Activated CD8-positive, alpha-beta memory T cell treated with anti-CD3 and anti-CD28 coated beads, Interleukin-2, amount 10 ng/mL, durations not matched to agents 7 days and 5 days (primary cell): ENCODE measurements around the gene ZBTB45. TPM values are rescaled to one million over a fixed set of nuclear protein-coding genes. Genes with fewer than 3 reads are reported as not detected.

Experiments used
- ATAC-seq: fragments of 150-1000 bp; cut with Tn5 transposase; one replicate; pipeline ENCODE4 v1.10.0; 2021; ENCODE audit warnings: moderate library complexity
- CTCF ChIA-PET: fragments of 350-600 bp; sonication (Branson Sonifier 250); formaldehyde crosslinking; loops from one replicate; lab custom pipeline; 2021; ENCODE audit warnings: antibody characterized with exemption; lab: Charles Lee
- DNase-seq: peaks from one replicate; pipeline ENCODE4 v3.0.0-alpha.2; 2020
- H3K27ac Mint-ChIP-seq: one replicate; pipeline ENCODE4 v1.8.0; 2021; ENCODE audit warnings: mild to moderate bottlenecking, mixed read lengths
- H3K27me3 Mint-ChIP-seq: one replicate; pipeline ENCODE4 v1.8.0; 2021; ENCODE audit warnings: mixed read lengths
- H3K36me3 Mint-ChIP-seq: one replicate; pipeline ENCODE4 v1.8.0; 2021; ENCODE audit warnings: mild to moderate bottlenecking, mixed read lengths
- H3K4me1 Mint-ChIP-seq: one replicate; pipeline ENCODE4 v1.8.0; 2021; ENCODE audit warnings: mixed read lengths
- H3K4me3 Mint-ChIP-seq: one replicate; pipeline ENCODE4 v1.8.0; 2021; ENCODE audit warnings: mild to moderate bottlenecking, moderate library complexity, mixed read lengths
- H3K9me3 Mint-ChIP-seq: one replicate; pipeline ENCODE4 v1.8.0; 2022; ENCODE audit warnings: low read depth, mixed read lengths
- total RNA-seq, 2 experiments: library from RNA; stranded (reverse); gene quantifications; one replicate each; pipeline ENCODE4 v1.2.3, GENCODE V29; 2021

The ZBTB45 gene
- total RNA-seq = 10 to 100 TPM; 15.1 to 16.9 TPM

GRCh38 chr19:58519355-58520256 lies at the start of gene ZBTB45:
Gene ZBTB45 (minus strand): TSS chr19:58519810. CDS start chr19:58517673, 2,137 bp downstream.
- peak within 1 kb of the TSS; percentile 96 for H3K4me3 Mint-ChIP-seq
- no peaks in the 10 kb centered on the region for H3K9me3 Mint-ChIP-seq
- CTCF ChIA-PET = interaction anchor here (0.7 to 7.7 kb wide), 39 partner anchors 9 to 838 kb away, joined by 3 to 153 read pairs (median 6); partner anchors contain the start of genes CHMP2A, MZF1, RPS5 and TRIM28
- H3K36me3 Mint-ChIP-seq = peaks cover 9% of the 10 kb centered on the region
- DNase-seq = peak; percentile 94
- no peaks in the 10 kb centered on the region for H3K27me3 Mint-ChIP-seq
- H3K27ac Mint-ChIP-seq = peak within 1 kb of the TSS; percentile 92
- H3K4me1 Mint-ChIP-seq = peaks cover 50% of the 10 kb centered on the region
- ATAC-seq = peak; percentile 84

GRCh38 chr19:58568453-58569130 lies 49.0 kb upstream of the ZBTB45 start:
- DNase-seq (no peak), ATAC-seq (no peak)
- H3K27ac Mint-ChIP-seq = no peak overlapping the region
- no peaks in the 10 kb centered on the region for H3K9me3 Mint-ChIP-seq
- H3K4me1 Mint-ChIP-seq = peaks cover 33% of the 10 kb centered on the region
- H3K4me3 Mint-ChIP-seq = no peak overlapping the region
- H3K27me3 Mint-ChIP-seq = no peaks in the 10 kb centered on the region
- CTCF ChIA-PET = no interaction called here
- peaks cover 8% of the 10 kb centered on the region for H3K36me3 Mint-ChIP-seq

GRCh38 chr19:58566989-58567388 lies 47.4 kb upstream of the ZBTB45 start:
- CTCF ChIA-PET = interaction anchor here (0.9 to 1.7 kb wide), 2 partner anchors 47 to 53 kb away, joined by 3 to 8 read pairs; partner anchors contain the start of gene ZBTB45

GRCh38 chr19:58563823-58564222 lies 44.2 kb upstream of the ZBTB45 start:
- ATAC-seq (no peak), DNase-seq (no peak)
- peaks cover 58% of the 10 kb centered on the region for H3K4me1 Mint-ChIP-seq
- H3K36me3 Mint-ChIP-seq = peaks cover 4% of the 10 kb centered on the region
- no peaks in the 10 kb centered on the region for H3K27me3 Mint-ChIP-seq
- H3K27ac Mint-ChIP-seq = peak overlapping the region; percentile 94
- H3K9me3 Mint-ChIP-seq = no peaks in the 10 kb centered on the region
- peak overlapping the region; percentile 82 for H3K4me3 Mint-ChIP-seq
- CTCF ChIA-PET = interaction anchor here (1.7 to 8.6 kb wide), 2 partner anchors 37 to 44 kb away, joined by 3 to 49 read pairs; partner anchors contain the start of gene ZBTB45

More at GRCh38 chr19:58566989-58567388, 47.4 kb upstream of the ZBTB45 start:
- ATAC-seq = no peak
- Mint-ChIP-seq H3K4me1 (peaks cover 39% of the 10 kb centered on the region), H3K27me3 (no peaks in the 10 kb centered on the region), H3K27ac (no peak overlapping the region), H3K9me3 (no peaks in the 10 kb centered on the region), H3K36me3 (peaks cover 6% of the 10 kb centered on the region), H3K4me3 (no peak overlapping the region)
- no peak for DNase-seq

- CTCF ChIA-PET = interaction anchor here (0.9 to 8.6 kb wide), 4 partner anchors 9 to 49 kb away, joined by 3 to 49 read pairs (median 6); partner anchors contain the start of gene ZBTB45
- Mint-ChIP-seq H3K36me3 (peaks cover 2% of the 10 kb centered on the region), H3K4me3 (peak overlapping the region; percentile 82), H3K9me3 (no peaks in the 10 kb centered on the region), H3K27ac (peak overlapping the region; percentile 94), H3K27me3 (no peaks in the 10 kb centered on the region), H3K4me1 (peaks cover 55% of the 10 kb centered on the region)
- DNase-seq (peak; percentile 69), ATAC-seq (no peak)
These were observed 43.5 kb upstream of the ZBTB45 start for GRCh38 chr19:58563034-58563573.

- Mint-ChIP-seq H3K27me3 (no peaks in the 10 kb centered on the region), H3K27ac (peak overlapping the region; percentile 94), H3K4me3 (peak overlapping the region; percentile 82), H3K36me3 (peaks cover 8% of the 10 kb centered on the region), H3K4me1 (peaks cover 59% of the 10 kb centered on the region), H3K9me3 (no peaks in the 10 kb centered on the region)
- DNase-seq = peak; percentile 68
- CTCF ChIA-PET = interaction anchor here (0.9 to 8.6 kb wide), 4 partner anchors 9 to 48 kb away, joined by 3 to 49 read pairs (median 6); partner anchors contain the start of gene ZBTB45
- peak; percentile 4 for ATAC-seq
These were observed 42.8 kb upstream of the ZBTB45 start for GRCh38 chr19:58562122-58563033.

- Mint-ChIP-seq H3K27ac (peak overlapping the region; percentile 94), H3K4me1 (peaks cover 67% of the 10 kb centered on the region), H3K4me3 (peak overlapping the region; percentile 82), H3K27me3 (no peaks in the 10 kb centered on the region), H3K36me3 (peaks cover 12% of the 10 kb centered on the region), H3K9me3 (no peaks in the 10 kb centered on the region)
- no peak for ATAC-seq
- CTCF ChIA-PET = interaction anchor here (1.3 to 8.6 kb wide), 3 partner anchors 42 to 48 kb away, joined by 4 to 49 read pairs (median 7); partner anchors contain the start of gene ZBTB45
- DNase-seq = no peak
These were observed 41.9 kb upstream of the ZBTB45 start for GRCh38 chr19:58561373-58562121.

GRCh38 chr19:58560921-58561320 lies 41.3 kb upstream of the ZBTB45 start:
- CTCF ChIA-PET = interaction anchor here (1.3 to 8.6 kb wide), 2 partner anchors 41 to 47 kb away, joined by 4 to 49 read pairs; partner anchors contain the start of gene ZBTB45
- Mint-ChIP-seq H3K4me3 (no peak overlapping the region), H3K36me3 (peaks cover 16% of the 10 kb centered on the region), H3K9me3 (no peaks in the 10 kb centered on the region), H3K27ac (peak overlapping the region; percentile 100), H3K4me1 (peaks cover 73% of the 10 kb centered on the region), H3K27me3 (no peaks in the 10 kb centered on the region)
- DNase-seq = no peak
- no peak for ATAC-seq

GRCh38 chr19:58560007-58560887 lies 40.6 kb upstream of the ZBTB45 start:
- Mint-ChIP-seq H3K36me3 (peaks cover 19% of the 10 kb centered on the region), H3K27me3 (no peaks in the 10 kb centered on the region), H3K27ac (peak overlapping the region; percentile 100), H3K9me3 (no peaks in the 10 kb centered on the region), H3K4me3 (peak overlapping the region; percentile 95), H3K4me1 (peaks cover 78% of the 10 kb centered on the region)
- CTCF ChIA-PET = interaction anchor here (0.9 to 8.6 kb wide), 5 partner anchors 13 to 46 kb away, joined by 3 to 49 read pairs (median 3); partner anchors contain the start of gene ZBTB45
- ATAC-seq (no peak), DNase-seq (no peak)

GRCh38 chr19:58559275-58560006 lies 39.8 kb upstream of the ZBTB45 start:
- CTCF ChIA-PET = interaction anchor here (0.9 to 8.6 kb wide), 4 partner anchors 12 to 45 kb away, joined by 3 to 49 read pairs (median 3); partner anchors contain the start of gene ZBTB45
- Mint-ChIP-seq H3K4me3 (peak overlapping the region; percentile 95), H3K4me1 (peaks cover 81% of the 10 kb centered on the region), H3K36me3 (peaks cover 22% of the 10 kb centered on the region), H3K27ac (peak overlapping the region; percentile 100), H3K27me3 (no peaks in the 10 kb centered on the region), H3K9me3 (no peaks in the 10 kb centered on the region)
- DNase-seq (peak; percentile 89), ATAC-seq (peak; percentile 4)
